HG03520 (cell line): ENCODE results near the gene ZIC4.

Experiments used
- ATAC-seq: cut with Tn5 transposase; IDR thresholded peaks from one replicate; pipeline ENCODE4 v1.9.1; 2021; ENCODE audit warnings: mild to moderate bottlenecking, moderate library complexity; ENCODE audit not compliant: unreplicated experiment

ZIC4 gene

DNA sequence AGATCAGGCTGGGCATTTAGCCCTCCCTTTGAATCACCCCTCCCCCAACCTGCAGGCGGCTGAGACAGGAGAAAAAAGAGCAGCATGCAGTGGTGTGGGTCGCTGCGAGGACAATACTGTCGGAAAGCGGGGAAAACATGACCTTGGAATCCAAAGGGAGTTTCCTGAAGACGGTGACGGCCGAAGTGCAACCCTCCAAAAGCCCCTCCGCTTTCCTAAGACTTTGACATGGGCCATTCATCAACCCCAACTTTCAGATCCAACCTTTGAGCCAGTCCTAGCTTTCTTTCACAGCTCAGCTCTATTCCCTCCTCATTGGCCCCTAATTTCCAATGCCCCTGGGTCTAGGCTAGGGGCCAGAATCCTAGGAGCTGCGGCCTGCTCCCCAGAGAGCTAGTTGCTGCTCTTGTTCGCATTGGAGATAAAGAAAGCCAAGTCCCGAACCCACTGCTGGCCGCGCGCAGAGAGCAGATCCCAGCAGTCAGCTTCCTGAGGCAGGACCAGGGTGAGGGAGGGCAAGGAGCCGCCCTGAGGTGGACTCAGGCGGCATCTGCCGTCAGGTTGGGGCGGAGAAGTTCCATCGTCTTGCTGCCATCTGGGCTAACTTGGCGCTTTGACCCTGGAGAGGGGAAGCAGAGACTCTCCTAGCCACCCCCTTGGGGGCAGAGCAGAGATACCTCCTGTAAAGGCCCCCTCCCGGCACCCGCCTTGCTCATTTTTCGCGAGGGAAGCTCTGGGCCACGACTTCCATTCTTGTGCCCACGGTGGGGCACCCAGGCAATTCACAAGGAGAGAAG is 914 bp downstream of the ZIC4 start:
- no peak for ATAC-seq

DNA sequence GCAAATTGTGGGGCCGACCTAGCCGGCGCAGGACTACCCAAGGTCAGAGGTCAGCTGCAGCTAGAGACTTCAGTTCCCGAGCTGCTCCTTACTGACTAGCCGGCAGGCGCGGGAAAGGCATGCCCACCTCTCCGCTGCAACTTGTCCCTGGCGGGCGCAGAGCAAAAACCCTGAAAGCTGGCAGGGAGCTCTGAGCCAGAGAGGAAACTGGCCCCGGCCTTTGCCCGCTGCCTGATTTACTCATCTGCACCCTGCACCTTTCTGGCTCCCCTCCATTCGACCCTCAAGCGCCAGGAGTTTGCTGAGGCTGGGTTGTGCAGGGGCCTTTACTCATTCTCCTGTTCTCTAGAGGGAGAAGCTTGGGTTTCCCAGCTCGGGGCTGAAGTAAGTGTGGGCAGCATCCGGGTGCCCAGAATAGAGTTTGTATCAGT is 1.5 kb downstream of the ZIC4 start:
- ATAC-seq = no peak

DNA sequence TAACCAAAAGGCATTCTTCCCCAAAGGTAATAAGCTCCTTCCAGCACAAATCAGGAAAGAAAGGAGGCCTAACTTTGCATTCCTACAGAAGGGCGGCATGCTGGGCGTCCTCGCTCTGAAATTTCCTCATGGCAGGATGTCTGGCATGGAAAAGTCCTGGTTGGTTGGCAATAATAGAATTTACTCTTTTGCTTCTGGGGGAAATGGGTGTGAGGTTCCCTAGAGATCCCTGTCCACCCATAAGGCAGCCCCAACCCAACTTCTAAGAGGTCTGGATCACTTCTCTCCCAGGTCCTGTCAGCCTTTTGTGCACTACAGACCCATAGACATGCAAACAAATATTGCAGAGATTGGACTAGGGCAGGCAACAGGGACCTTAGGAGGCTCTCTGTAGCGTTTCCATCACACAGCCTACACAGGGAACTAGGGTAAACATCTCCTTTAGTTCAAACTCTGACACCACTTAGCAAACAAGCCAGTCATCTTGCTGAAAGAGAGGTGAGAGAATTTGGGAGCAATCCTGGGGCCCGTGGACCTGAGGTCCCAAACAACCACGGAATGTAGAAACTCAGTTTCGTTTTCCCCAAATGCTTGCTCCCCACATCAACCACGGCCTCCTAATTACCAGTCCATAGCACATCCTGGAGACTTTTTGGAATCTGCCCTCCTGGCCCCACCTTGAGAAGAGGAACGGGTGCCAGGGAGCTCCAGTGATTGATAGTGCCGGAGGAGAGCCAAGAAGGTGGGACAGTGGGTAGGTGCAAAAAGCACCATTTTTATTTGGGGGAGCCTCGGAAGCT is 2.1 kb downstream of the ZIC4 start:
- ATAC-seq = no peak

DNA sequence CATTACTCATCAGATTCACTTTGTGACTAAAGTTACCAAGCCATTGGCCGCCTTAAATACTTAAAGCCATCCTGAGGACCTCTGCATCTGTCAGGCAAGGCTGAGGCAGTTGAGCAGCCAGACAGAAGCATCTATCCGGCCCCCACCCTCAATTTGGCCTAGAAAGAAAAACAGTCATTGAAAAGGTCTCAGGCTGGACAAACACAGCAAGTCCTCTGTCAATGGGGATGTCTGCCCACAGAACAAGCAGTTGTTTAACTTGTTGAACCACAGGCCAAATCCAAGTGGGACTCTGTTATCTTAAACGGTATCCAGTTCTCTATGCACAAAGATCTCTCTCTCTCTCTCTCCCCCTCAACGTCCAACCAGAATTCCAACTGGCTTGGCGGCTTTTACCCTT is 2.8 kb downstream of the ZIC4 start:
- ATAC-seq = no peak

DNA sequence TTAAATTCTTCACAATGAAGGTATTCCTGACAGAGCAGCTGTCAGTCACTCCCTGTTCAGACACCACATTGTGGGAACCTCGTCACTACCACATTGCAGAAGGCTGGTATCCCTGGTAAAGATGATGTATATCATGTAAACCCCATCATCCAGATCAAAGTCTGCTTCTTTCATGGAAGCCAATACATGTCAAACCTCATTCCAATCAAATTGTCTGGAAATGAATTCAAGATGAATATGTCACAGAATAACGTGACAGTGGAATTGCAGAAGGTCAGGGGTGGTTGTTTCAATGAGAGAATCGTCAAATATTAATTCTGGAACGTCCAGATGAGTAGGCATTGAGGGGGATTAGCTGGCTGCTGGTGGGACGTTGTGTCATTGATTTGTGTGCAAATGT is 4.2 kb downstream of the ZIC4 start:
- no peak for ATAC-seq

DNA sequence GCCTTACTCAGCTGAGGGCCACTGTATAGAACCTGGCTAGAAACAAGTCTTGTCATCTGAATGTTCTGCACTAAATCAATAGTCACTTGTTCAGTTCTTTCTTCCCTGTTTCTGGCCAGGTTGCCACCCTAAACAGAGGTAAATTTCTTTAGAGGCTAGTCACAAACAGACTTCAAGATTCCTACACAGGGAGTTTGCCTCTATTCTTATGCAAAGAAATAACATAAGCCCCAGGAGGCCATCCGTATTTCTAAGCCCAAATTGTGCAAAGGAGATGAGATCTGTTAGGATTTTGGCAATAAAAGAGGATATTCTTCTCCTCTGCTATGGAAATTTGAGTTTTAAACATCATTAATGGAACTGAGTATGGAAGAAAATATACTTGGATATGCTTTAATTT is 4.9 kb downstream of the ZIC4 start:
- ATAC-seq = no peak

DNA sequence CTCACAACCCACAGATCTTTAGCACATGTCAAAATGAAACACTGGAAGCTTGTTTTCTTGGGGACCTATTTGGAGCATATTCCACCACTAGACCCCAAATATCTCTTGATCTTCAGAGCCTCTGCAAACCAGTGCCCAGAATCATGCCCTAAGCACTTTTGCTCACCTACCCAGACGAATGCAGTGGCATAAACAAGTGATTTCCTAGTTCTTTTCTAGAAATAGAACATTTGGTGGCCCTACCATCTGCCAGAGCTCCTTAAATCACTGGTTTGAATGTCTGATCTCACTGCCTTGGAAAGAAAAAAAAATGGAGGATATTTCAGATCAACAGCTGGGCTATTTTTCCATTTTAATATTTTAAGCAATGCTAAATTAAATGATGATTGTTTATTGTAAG is 5.3 kb downstream of the ZIC4 start:
- no peak for ATAC-seq

DNA sequence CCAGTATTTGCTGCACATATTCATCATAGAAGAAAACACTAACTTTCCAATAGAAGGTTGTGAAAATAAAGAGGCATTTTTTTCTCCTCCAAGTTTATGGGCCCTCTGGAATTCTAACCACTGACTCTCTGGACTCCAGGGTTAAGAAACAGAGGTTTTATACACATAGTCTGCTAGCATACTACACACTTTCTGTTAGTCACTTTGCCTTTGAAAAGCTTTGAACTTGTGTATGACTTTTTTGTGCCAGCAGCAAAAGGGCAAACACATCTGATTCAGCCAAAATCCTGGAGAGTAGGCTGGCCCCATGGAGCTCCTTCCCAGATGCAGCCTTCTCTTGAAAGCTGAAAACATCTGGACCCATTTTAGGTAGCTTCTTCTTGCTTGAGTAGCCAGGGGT is 6.2 kb downstream of the ZIC4 start:
- ATAC-seq = no peak

DNA sequence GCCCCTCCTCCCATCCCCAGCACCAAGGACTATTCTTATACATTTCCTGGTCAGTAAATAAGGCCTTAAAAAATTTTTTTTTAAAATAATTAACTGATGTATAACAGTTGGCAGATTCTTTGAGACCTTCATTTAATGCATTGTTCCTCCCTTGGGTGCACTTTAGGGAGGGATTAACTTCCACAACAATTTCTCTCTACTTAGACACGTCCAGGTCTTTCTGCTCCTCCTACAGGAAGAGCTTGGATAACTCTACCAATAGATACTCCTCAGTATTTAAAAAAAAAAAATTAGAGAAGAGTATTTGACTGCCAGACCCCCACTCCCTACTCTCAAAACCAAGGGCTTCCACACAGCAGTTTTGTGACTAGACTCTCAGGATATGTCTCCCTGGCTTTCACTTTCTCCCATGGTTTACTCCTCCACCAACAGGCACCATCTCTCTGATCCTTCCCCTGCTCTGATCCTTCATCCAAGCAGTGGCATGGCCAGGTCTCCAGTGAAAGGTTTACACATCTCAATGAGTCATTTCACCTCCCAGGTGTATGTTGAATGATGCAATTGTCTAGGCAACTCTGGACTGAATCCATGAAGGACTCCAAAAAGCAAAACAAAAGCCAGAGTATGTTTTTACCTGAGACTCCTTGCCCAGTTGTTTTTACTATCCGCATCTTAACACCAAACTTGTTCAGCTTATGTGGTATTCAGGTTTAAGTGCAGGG is 7.4 kb downstream of the ZIC4 start:
- no peak for ATAC-seq

DNA sequence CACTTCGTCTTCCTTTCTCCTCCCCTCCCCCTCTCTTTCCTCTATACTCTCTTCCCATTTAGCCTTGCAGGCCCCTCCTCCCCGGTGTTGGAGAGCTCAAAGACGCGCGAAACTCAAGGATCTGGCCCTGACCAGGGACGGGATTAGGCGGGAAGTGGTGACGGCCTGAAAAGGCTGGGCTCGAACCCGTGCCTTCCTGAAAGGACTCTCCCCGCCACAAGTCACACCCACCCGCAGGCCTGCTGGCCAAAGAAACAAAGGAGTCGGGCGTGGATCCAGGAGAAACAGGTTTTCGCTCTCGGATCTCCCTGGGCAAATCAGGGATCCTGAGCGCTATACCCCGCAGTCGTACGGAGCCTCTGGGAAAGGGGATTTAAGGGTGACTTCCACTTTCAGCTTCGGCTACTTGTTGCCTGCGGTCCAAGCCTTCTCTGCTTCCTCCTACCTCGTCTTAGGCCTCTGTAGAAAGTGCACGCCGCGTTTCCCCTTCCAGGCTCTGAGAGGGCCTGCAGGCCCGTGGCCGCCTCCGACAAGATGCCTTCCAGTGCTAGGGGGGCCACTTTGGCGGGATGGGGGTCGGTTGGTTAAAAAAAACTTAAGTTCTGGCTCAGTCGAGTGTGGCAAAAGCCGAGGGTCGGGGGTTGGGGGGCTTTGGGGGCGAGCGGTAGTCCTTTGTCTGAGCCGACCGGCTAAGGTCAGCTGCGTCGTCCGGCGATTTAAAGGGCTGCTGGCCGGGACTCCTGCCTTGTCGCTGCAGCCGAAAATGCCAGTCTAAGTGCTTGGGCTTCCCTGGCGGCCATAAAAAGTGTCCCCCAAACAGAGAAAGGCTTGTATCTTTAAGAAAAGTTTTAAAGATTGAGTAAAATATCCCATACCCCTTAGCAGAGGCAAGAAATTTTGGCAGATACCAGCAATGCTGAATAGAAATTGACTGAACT is 8.2 kb downstream of the ZIC4 start:
- no peak for ATAC-seq

DNA sequence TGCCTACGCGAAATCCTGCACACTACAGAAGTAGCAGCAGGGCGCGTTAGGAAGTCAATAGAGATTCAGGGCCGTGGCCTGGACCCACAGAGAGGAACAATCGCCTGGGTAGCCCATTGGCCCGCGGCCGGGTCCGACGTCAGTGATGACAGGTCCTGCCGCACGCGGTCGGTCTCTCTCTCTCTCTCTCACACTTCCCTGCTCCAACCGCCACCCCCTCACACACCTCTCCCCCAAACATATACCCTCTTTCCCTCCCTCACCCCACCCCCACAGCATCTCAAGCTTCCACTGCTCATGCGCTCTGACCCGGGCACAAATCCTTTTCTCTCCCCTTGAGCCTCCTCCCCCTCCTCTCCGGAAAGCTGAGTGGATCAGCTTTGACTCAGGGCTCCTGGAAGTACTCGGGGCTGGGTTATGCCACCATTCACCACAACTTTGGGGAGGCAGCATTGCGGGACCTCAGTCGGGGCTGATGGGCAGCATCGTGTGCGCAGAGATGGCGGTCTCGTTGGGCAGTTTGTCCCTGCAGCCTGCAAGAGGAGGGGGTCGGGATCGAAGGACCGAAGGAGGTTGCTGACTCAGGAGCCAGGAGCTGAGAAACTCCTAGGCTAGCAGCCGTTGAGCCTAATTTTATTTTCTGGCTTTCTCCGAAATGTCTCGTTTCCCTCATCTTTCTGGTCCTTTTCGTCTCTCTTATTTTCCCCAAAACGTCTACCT is 9.0 kb downstream of the ZIC4 start:
- no peak for ATAC-seq

DNA sequence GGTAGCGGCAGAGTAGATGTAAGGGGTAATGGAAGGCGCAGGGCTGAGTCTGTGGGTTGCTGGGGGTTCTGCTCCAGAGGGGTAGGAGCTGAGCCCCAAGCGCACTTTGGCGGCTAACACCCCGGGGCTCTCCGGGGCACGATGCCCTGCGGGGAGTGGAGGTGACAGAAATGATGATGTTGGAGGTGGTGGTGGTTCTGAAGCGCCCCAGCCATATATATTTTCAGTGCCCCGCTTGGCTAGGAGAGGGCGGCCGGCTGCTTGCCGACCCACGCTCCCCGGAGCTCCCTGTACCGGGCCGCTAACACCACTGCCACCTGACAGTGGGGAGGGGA is 9.7 kb downstream of the ZIC4 start:
- no peak for ATAC-seq

DNA sequence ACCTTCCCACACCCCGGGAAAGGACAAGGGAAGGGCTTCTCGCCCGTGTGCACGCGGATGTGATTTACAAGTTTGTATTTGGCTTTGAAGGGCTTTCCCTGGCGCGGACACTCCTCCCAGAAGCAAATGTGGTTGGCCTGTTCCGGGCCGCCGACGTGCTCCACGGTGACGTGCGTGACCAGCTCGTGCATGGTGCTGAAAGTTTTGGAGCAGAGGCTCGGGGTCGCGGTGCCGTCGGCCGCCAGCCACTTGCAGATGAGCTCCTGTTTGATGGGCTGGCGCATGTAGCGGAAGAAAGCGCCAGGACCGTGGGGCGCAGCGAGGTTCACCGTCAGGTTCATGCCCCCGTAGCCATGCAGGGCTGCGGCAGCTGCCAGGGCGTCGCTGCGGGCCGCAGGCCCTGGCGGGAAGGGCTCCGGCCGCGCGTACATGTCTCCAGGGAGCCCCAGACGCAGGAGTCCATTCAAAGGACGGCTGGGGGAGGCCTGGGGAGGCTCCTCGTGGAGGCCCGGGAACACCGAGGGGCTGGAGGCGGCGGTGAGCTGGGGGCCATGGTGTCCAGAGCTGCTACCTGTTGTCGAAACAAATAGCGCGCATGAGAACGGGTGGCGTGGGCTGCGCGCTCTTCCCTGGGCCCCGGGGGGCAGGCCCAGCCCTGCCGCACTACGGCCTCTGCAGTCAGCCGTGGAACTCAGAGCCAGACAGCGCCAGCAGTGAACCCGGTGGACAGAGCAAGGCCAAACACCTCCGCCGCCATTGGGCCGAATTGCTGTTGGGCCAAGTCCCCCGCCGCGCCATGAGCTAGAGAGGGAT is 10.2 kb downstream of the ZIC4 start:
- no peak for ATAC-seq

DNA sequence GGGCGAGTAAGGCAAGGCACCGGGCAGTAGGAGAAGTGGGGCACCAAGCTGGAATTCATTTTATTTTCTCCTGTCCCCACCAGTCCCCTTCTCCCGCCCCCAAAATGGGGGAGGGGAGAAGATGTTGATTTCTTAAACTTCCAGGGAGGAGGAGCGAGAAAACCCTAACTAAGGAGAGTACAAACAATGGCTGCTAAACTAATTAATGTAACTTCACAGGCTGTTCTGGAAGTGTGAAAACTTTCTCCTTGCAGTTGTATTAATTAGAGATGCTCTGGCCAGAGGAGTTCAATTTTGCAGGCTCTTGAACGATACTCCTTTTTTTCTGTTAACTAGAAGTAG is 11.5 kb downstream of the ZIC4 start:
- ATAC-seq = no peak

DNA sequence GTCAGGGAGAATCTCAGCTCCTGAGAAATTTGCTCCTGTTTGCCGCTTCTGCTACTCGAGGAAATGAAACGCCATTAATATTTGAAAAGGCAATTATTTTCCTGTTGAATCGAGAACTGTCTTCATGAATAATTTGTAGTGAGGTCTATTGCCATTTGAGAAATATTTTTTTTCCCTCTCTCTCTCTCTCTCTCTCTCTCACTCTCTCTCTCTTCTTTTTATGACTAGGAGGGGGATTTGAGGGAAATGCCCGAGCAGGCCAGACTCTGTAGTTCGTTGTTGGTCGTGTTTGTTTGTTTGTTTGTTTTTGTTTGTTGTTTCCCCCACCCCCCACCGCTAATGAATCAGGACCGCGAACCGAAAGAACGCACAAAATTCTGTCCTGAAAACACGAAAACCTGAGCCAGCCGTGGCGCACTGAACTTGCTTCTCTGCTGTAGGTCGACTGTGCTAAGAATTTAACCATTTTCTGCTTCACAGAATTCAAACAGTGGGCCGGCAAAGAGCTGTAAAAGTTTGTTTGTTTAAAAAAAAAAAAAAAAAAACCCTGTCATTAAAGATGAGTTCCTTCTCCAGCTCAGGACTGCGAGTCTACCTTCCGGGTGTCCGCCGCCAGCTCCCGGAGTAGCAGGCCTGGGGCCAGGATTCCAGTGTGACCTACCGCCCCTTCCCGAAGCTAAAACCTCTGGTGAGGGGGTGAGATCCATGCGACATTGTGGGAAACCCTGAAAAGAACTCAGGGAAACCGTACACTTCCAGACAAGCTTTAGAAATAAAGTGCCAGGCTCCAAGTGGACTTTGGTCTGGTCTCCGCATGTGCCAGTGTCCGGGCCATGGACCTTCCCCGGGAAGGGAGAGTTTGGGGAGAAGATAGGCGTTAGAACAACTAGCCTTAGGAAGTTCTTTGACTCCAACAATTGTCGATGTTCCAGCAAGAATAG is 12.1 kb downstream of the ZIC4 start:
- ATAC-seq = no peak

DNA sequence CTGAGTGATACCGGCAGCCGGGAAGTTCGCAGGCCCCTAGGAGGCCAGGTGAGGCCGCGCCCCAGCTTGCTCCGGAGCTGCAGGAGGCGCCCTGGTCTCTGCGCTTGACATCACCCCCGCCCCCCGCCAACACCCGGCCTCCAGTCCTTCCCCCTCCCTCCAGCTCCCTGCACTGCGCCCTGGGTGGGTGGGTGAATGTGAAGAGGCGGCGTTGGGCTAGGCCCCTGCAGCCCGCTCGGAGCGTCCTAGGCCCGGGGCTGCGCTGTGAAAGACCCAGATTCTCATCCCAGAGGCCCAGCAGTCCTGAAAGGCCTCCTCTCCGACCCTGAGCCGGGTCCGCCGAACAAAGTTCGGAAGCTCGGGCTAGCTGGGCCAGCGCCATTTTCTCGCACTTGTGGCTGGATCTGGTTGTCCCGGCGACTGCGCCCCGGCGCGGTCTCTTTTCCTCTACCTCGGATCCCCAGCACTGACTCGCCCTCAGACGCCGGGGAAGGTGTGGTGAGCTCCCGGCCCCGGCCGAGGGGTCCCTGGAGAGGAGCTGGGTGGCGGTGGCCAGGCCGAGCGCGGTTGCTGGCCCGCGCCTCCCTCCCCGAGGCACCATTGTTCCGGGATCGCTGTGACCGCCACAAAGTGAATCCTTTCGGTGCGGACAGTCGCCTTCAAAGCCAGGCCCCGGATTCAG is 12.9 kb downstream of the ZIC4 start:
- no peak for ATAC-seq

DNA sequence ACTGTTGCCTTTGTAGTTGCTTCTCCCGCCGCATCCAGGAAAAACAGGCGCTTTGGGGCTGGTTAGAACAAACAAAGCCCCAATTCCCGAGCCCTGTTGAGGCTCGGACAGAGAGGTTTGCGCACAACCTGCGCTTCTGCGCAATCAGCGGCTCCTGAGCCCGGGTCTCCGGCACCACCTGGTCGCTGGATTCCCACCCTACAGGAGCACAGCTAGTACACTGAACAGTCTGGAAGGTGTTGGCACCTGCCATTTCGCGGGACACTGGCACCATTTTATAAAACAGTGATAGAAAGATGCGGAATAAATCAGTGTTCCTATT is 13.8 kb downstream of the ZIC4 start:
- ATAC-seq = no peak
